NK-92 (cell line): Measurements from ENCODE around the gene TMC8.

ENCODE experiments used
- DNase-seq: peaks from one replicate; lab custom pipeline; 2025; ENCODE audit not compliant: unreplicated experiment; lab: John Stamatoyannopoulos, UW

TMC8 gene

GRCh38 chr17:78179372-78179771 lies 48.8 kb downstream of the TMC8 start:
- DNase-seq = no peak

- DNase-seq = no peak
Measured at GRCh38 chr17:78180083-78180482, 49.5 kb downstream of the TMC8 start.

- no peak for DNase-seq
Measured at GRCh38 chr17:78180508-78180907, 49.9 kb downstream of the TMC8 start.

GRCh38 chr17:78182504-78182903 lies 51.9 kb downstream of the TMC8 start:
- DNase-seq = no peak

GRCh38 chr17:78183916-78184315 lies 53.3 kb downstream of the TMC8 start:
- DNase-seq = no peak

- no peak for DNase-seq
Measured at GRCh38 chr17:78184351-78184750, 53.8 kb downstream of the TMC8 start.

- DNase-seq = no peak
Measured at GRCh38 chr17:78184868-78185267, 54.3 kb downstream of the TMC8 start.

GRCh38 chr17:78185981-78186691 lies 55.6 kb downstream of the TMC8 start:
- DNase-seq = no peak

- DNase-seq = no peak
Measured at GRCh38 chr17:78186692-78187595, 56.4 kb downstream of the TMC8 start, which contains the start of the genes AFMID and TK1. TSS of gene AFMID (plus strand) at chr17:78187362. CDS start at chr17:78187371, 9 bp downstream. TSS of gene TK1 (minus strand) at chr17:78187052. CDS start at chr17:78186994, 58 bp downstream.
